SK-N-MC (cell line): ENCODE results near the gene FGF12.

ENCODE experiments used
- DNase-seq: peaks from one replicate; pipeline ENCODE4 v3.0.0-alpha.2; 2011; ENCODE audit warnings: low read depth, low spot score
- H3K27ac ChIP-seq: fragments of 200-600 bp; sonication (generic); 2 replicates; pipeline ENCODE4 v1.5.1; 2016; ENCODE audit warnings: mixed run types
- H3K36me3 ChIP-seq: fragments of 200-600 bp; sonication (generic); 2 replicates; pipeline ENCODE4 v1.6.1; 2017; ENCODE audit warnings: antibody characterized with exemption, low read length, mixed read lengths; ENCODE audit not compliant: insufficient read depth
- H3K4me3 ChIP-seq: fragments of 200-600 bp; sonication (generic); 2 replicates; pipeline ENCODE4 v1.5.1; 2016
- H3K9ac ChIP-seq: fragments of 200-600 bp; sonication (generic); 2 replicates; pipeline ENCODE4 v1.8.0; 2017; ENCODE audit warnings: mixed run types, mixed read lengths; ENCODE audit not compliant: insufficient read length
- H3K9me3 ChIP-seq: fragments of 200-600 bp; sonication (generic); 2 replicates; pipeline ENCODE4 v1.6.1; 2017; ENCODE audit warnings: low read depth, mild to moderate bottlenecking, antibody characterized with exemption, low read length, moderate library complexity, mixed read lengths
- EZH2 ChIP-seq: fragments of 200-600 bp; sonication (generic); IDR thresholded peaks from one replicate; pipeline ENCODE4 v1.6.1; 2017; ENCODE audit warnings: antibody characterized with exemption
- FOXP2 ChIP-seq: optimal IDR thresholded peaks from 2 replicates; pipeline ENCODE3; 2011; ENCODE audit warnings: mild to moderate bottlenecking, moderate library complexity; ENCODE audit not compliant: insufficient read depth; ENCODE audit errors: extremely low read length, control extremely low read depth
- POLR2AphosphoS5 ChIP-seq: IDR thresholded peaks from 2 replicates; pipeline ENCODE4 v1.6.1; 2012; ENCODE audit warnings: mild to moderate bottlenecking, low read depth, low read length, borderline replicate concordance

FGF12 gene

GRCh38 chr3:192332386-192333291, 394.7 kb downstream of the FGF12 start:
- TF ChIP-seq EZH2 (no peak), FOXP2 (no peak), POLR2AphosphoS5 (no peak)
- H3K36me3 ChIP-seq: no peaks in the 10 kb centered on the region
- no peak overlapping the region for H3K27ac ChIP-seq
- no peak overlapping the region for H3K9ac ChIP-seq
- H3K4me3 ChIP-seq: no peak overlapping the region
- no peak for DNase-seq
- H3K9me3 ChIP-seq: no peaks in the 10 kb centered on the region

GRCh38 chr3:192331749-192332385, 395.5 kb downstream of the FGF12 start:
- H3K27ac ChIP-seq: no peak overlapping the region
- H3K9me3 ChIP-seq: no peaks in the 10 kb centered on the region
- no peaks in the 10 kb centered on the region for H3K36me3 ChIP-seq
- H3K9ac ChIP-seq: no peak overlapping the region
- DNase-seq: no peak
- TF ChIP-seq FOXP2: no peak
- H3K4me3 ChIP-seq: 0 out of 2 replicates have a peak overlapping the region, but pooled peaks have one; percentile 4

- no peak overlapping the region for H3K27ac ChIP-seq
- no peak for DNase-seq
These were observed 400.7 kb downstream of the FGF12 start for GRCh38 chr3:192326656-192327055.

GRCh38 chr3:192317564-192317963, 409.8 kb downstream of the FGF12 start:
- Histone ChIP-seq H3K9me3 (no peaks in the 10 kb centered on the region), H3K9ac (no peak overlapping the region), H3K27ac (no peak overlapping the region), H3K36me3 (no peaks in the 10 kb centered on the region), H3K4me3 (no peak overlapping the region)
- no peak for DNase-seq
- no peak for TF ChIP-seq EZH2

More at GRCh38 chr3:192326656-192327055, 400.7 kb downstream of the FGF12 start:
- TF ChIP-seq EZH2: no peak
- TF ChIP-seq POLR2AphosphoS5: no peak
- TF ChIP-seq FOXP2: no peak
- H3K9me3 ChIP-seq: no peaks in the 10 kb centered on the region
- H3K4me3 ChIP-seq: no peak overlapping the region
- no peaks in the 10 kb centered on the region for H3K36me3 ChIP-seq
- no peak overlapping the region for H3K9ac ChIP-seq

GRCh38 chr3:192313605-192314004, 413.7 kb downstream of the FGF12 start:
- Histone ChIP-seq H3K36me3 (no peaks in the 10 kb centered on the region), H3K27ac (no peak overlapping the region), H3K4me3 (no peak overlapping the region), H3K9me3 (no peaks in the 10 kb centered on the region), H3K9ac (no peak overlapping the region)
- no peak for TF ChIP-seq EZH2
- TF ChIP-seq POLR2AphosphoS5: no peak
- TF ChIP-seq FOXP2: no peak
- no peak for DNase-seq

GRCh38 chr3:192307631-192308030, 419.7 kb downstream of the FGF12 start:
- DNase-seq: no peak
- TF ChIP-seq POLR2AphosphoS5 (no peak), EZH2 (no peak)
- no peaks in the 10 kb centered on the region for H3K9me3 ChIP-seq
- H3K36me3 ChIP-seq: no peaks in the 10 kb centered on the region
- no peak overlapping the region for H3K4me3 ChIP-seq
- H3K9ac ChIP-seq: no peak overlapping the region
- H3K27ac ChIP-seq: no peak overlapping the region

- no peak overlapping the region for H3K9ac ChIP-seq
- H3K27ac ChIP-seq: no peak overlapping the region
- H3K36me3 ChIP-seq: no peaks in the 10 kb centered on the region
- TF ChIP-seq POLR2AphosphoS5 (no peak), EZH2 (no peak), FOXP2 (no peak)
- no peak for DNase-seq
- H3K4me3 ChIP-seq: no peak overlapping the region
- no peaks in the 10 kb centered on the region for H3K9me3 ChIP-seq
These were observed 424.1 kb downstream of the FGF12 start for GRCh38 chr3:192303235-192303634.

- no peaks in the 10 kb centered on the region for H3K9me3 ChIP-seq
- no peak overlapping the region for H3K27ac ChIP-seq
- no peaks in the 10 kb centered on the region for H3K36me3 ChIP-seq
- TF ChIP-seq EZH2 (no peak), FOXP2 (no peak), POLR2AphosphoS5 (no peak)
- H3K4me3 ChIP-seq: no peak overlapping the region
- H3K9ac ChIP-seq: no peak overlapping the region
- no peak for DNase-seq
These were observed 424.6 kb downstream of the FGF12 start for GRCh38 chr3:192302721-192303120.

GRCh38 chr3:192299921-192300320, 427.4 kb downstream of the FGF12 start:
- no peaks in the 10 kb centered on the region for H3K9me3 ChIP-seq
- H3K9ac ChIP-seq: no peak overlapping the region
- no peaks in the 10 kb centered on the region for H3K36me3 ChIP-seq
- no peak for TF ChIP-seq POLR2AphosphoS5
- TF ChIP-seq EZH2: no peak
- no peak for TF ChIP-seq FOXP2
- DNase-seq: no peak
- H3K4me3 ChIP-seq: no peak overlapping the region
- H3K27ac ChIP-seq: no peak overlapping the region
